Posterior vena cava (tissue), 2 donors: ENCODE measurements around the gene CARS1. TPM values are rescaled to one million over a fixed set of nuclear protein-coding genes. Genes with fewer than 3 reads are reported as not detected.
A peak's percentile ranks its signal among the peaks of the same experiment; 100 is the strongest.
"Not testable (repeated sequence)": the region's sequence is repeated elsewhere in the genome, so short reads cannot be mapped to it uniquely, and the experiment has no call there.

ENCODE experiments used
- DNase-seq: peaks from one replicate; pipeline ENCODE4 v3.0.0-alpha.2; 2020; ENCODE audit warnings: low spot score
- intact Hi-C, 2 donors: fragments of 100-400 bp; cut with DNase I; formaldehyde crosslinking; loops; one replicate each; pipeline versions ENCODE4 v1.14.1 to v1.14.2; 2022 to 2023
- total RNA-seq, 2 donors: library from RNA; stranded (reverse); fragmentation: NEBNext Ultra II Directional; extraction: Animal tissue kit (Norgen Biotek cat#: 25700); gene quantifications; one replicate each; pipeline ENCODE4 v1.2.1, GENCODE V29; 2021
- donor health status: DM: yes; HTN: yes; CAD: no.
- donor health status: DM: yes; HTN: yes; CAD: no.

Gene CARS1
- total RNA-seq, 2 donors from 2014 or later, result 44.2 to 60.6 TPM

DNA sequence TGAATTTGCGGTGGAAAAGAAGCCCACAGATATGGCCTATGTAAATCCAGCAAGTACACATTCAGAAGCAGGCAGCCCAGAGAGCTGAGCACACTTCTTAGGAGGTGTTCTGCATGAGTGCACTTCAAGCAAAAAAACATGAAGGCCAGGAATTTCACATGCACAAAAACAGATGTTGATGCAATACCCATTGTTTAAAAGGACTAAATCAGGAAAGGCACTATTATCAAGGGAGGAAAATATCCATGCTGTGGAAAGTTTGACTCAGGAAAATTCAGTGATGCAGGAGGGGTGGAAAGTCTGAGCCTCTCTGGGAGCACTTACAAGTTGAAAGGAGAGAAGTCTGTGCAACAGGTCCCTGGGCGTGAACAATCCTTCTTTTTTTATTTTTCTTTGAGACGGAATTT, 15.8 kb upstream of the CARS1 start:
- no peak for DNase-seq
- intact Hi-C loops, result no loop called here

DNA sequence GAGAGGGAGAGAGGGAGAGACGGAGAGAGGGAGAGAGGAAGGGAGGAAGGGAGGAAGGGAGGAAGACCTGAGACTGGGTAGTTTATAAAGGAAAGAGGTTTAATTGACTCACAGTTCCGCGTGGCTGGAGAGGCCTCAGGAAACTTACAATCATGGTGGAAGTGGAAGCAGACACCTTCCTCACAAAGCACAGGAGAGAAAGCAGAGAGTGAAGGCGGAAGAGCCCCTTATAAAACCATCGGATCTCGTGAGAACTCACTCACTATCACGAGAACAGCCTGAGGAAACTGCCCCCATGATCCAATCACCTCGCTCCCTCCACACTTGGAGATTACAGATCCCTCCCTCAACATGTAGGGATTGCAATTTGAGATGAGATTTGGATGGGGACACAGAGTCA, 12.2 kb upstream of the CARS1 start:
- no peak for DNase-seq
- intact Hi-C loops, result no loop called here

- DNase-seq, intact Hi-C loops: not testable (repeated sequence)
These were observed 9.1 kb upstream of the CARS1 start for GRCh38 chr11:3066308-3066707.

DNA sequence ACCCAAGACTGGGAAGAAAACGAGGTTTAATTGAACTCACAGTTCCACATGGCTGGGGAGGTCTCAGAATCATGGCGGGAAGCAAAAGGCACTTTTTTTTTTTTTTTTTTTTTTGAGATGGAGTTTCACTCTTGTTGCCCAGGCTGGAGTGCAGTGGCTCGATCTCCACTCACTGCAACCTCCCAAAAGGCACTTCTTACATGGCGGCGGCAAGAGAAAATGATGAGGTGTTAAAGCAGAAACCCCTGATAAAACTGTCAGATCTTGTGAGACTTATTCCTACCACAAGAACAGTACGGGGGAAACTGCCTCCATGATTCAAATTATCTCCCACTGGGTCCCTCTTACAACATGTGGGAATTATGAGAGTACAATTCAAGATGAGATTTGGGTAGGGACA, 7.5 kb upstream of the CARS1 start:
- intact Hi-C loops, result not testable (repeated sequence)

GRCh38 chr11:3063876-3064275, 6.7 kb upstream of the CARS1 start:
- peak; percentile 18 for DNase-seq
- intact Hi-C loops, result not testable (repeated sequence)

More for the DNA sequence above, 7.5 kb upstream of the CARS1 start:
- DNase-seq, result not testable (repeated sequence)

DNA sequence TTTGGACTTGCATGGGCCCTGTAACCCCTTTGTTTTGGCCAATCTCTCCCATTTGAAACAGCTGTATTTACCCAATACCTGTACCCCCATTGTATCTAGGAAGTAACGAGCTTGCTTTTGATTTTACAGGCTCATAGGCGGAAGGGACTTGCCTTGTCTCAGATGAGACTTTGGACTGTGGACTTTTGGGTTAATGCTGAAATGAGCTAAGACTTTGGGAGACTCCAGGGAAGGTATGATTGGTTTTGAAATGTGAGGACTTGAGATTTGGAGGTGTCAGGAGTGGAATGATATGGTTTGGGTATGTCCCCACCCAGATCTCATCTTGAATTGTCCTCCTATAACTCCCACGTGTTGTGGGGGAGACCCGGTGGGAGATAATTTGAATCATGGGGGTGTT, 6.2 kb upstream of the CARS1 start:
- intact Hi-C loops, DNase-seq: not testable (repeated sequence)

GRCh38 chr11:3060436-3061025, 3.3 kb upstream of the CARS1 start:
- DNase-seq, result peak; percentile 58
- intact Hi-C loops, result no loop called here

- DNase-seq, result peak; percentile 82
- intact Hi-C loops, result loop anchor here in 1 of 2 donors (5.0 kb wide), 1 partner anchor 33 kb away; no protein-coding TSS in a partner anchor
These were observed 1.8 kb upstream of the CARS1 start for GRCh38 chr11:3058753-3059664.

DNA sequence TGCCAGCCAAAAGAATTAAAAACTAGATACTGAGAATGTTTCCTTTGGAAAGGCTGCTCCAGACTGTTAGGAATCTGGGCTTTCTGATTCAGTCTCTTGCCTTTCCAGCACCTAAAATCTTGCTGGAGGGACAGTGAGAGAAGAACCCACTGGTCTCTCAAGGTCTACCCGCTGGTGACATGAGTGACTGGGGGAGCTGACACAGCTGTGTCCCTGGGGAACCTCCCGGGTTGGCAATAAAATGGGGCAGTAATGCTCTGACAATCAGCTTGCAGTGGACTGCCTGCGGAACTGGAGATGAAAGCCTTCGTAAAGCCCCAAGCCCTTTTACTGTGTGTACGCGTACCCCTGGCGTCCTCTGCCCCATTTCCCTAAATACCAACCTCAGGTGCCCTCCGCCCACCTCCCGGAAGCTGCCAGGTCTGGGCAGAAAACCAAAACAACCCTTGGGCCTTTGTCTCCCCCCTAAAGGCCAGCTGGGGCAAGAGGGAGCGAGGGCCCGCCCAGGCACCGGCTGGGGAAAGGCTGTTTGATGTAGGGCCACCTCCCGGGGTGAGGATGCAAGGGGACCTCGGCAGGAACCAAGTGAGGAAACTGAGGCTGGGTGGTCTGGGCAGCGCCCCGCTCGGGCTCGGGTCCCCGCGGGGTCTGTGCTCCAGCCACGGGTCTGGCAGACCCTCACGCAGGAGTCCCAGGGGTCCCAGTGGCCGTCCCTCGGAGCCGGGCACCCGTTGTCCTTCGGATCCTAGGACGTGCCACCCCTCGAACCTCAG, 741 bp downstream of the CARS1 start:
- intact Hi-C loops, result loop anchor here in 1 of 2 donors (5.0 kb wide), 1 partner anchor 36 kb away; no protein-coding TSS in a partner anchor
- peak; percentile 66 for DNase-seq

GRCh38 chr11:3055891-3056290, 1.3 kb downstream of the CARS1 start:
- DNase-seq, result no peak
- intact Hi-C loops, result loop anchor here in 1 of 2 donors (5.0 kb wide), 1 partner anchor 36 kb away; no protein-coding TSS in a partner anchor

DNA sequence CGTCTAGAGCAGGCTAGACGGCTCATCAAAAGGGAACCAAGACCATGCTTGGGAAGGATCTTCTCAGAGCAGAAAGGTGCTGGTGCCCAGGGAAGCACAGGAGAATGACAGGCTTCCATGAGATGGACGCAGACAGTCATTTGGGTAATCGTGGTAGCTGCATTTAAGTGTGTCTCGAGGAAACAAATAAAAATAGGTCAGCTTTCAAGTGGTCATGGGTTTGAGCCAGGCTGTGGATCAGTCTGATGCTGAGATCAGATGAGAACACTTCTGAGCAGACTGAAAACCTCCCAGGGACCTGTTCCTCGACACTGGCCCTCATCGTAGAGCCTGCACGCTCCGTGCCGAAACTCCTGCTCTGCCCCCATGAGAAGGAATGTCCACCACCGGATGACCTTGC, 4.7 kb downstream of the CARS1 start:
- intact Hi-C loops, result no loop called here
- DNase-seq, result no peak

GRCh38 chr11:3052109-3052479, 5.1 kb downstream of the CARS1 start:
- DNase-seq, result no peak
- intact Hi-C loops, result no loop called here

GRCh38 chr11:3051196-3052108, 5.8 kb downstream of the CARS1 start:
- no peak for DNase-seq
- intact Hi-C loops, result no loop called here

GRCh38 chr11:3050386-3051195, 6.6 kb downstream of the CARS1 start:
- no peak for DNase-seq
- intact Hi-C loops, result no loop called here

GRCh38 chr11:3049430-3050243, 7.6 kb downstream of the CARS1 start:
- DNase-seq, result peak; percentile 96
- intact Hi-C loops, result loop anchor here in 1 of 2 donors (10.0 kb wide), 1 partner anchor 175 kb away; no protein-coding TSS in a partner anchor

- intact Hi-C loops, result loop anchor here in 1 of 2 donors (10.0 kb wide), 1 partner anchor 177 kb away; no protein-coding TSS in a partner anchor
These were observed 9.6 kb downstream of the CARS1 start for GRCh38 chr11:3047637-3048036.

DNA sequence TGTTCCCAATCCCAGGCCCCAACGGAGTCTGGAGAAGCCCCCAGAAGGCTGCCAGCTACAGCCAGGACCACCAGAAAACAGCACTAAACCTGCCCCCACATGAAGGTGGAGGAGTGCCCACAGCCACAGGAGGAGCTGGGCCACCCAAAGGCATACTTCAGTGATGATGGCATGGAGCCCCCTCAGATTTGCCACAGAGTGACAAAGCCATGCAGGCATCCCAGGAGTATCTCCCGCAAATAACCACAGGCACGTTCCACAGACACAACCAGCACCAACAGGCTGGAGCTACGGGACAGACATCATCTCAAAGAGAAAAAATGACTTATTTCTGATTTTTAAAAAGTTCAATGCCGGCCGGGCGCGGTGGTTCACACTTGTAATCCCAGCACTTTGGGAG, 10.6 kb downstream of the CARS1 start:
- intact Hi-C loops, result loop anchor here in 1 of 2 donors (10.0 kb wide), 1 partner anchor 178 kb away; no protein-coding TSS in a partner anchor
- no peak for DNase-seq

More at GRCh38 chr11:3047637-3048036, 9.6 kb downstream of the CARS1 start:
- no peak for DNase-seq
